ENCODE measurements around the gene KPNA3.

DNA sequence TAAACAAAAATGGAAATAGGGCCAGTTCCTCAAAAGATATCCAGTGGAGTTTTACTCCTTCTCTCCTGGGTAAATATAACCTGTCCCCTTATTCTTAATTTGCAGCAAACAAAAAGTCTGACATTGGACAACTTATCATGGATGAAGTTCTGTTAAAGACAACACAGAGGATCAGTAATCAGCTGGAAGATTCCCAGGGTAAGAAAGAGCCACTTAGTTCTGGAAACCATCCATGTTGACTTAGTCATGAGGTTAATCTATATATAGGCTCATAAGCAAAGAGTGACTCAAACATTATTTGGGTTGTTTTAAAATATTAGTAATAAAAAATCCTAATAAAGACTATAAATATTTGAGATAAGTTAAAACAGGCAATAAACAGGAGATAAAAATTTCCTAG is 60.7 kb downstream of the KPNA3 start:
- TF ChIP-seq, protein P1, sequence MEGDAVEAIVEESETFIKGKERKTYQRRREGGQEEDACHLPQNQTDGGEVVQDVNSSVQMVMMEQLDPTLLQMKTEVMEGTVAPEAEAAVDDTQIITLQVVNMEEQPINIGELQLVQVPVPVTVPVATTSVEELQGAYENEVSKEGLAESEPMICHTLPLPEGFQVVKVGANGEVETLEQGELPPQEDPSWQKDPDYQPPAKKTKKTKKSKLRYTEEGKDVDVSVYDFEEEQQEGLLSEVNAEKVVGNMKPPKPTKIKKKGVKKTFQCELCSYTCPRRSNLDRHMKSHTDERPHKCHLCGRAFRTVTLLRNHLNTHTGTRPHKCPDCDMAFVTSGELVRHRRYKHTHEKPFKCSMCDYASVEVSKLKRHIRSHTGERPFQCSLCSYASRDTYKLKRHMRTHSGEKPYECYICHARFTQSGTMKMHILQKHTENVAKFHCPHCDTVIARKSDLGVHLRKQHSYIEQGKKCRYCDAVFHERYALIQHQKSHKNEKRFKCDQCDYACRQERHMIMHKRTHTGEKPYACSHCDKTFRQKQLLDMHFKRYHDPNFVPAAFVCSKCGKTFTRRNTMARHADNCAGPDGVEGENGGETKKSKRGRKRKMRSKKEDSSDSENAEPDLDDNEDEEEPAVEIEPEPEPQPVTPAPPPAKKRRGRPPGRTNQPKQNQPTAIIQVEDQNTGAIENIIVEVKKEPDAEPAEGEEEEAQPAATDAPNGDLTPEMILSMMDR (IDR thresholded peaks at IDR 0.05): no peak
- TF ChIP-seq TCF7L2 (IDR thresholded peaks at IDR 0.05; ENCODE audit: low read depth, low read length) (no peak), POLR2AphosphoS5 (IDR thresholded peaks at IDR 0.05; ENCODE audit: low read depth, low read length) (no peak)

Measured in Panc1 (cell line).